Measurements from ENCODE around the gene SPTBN1.

DNA sequence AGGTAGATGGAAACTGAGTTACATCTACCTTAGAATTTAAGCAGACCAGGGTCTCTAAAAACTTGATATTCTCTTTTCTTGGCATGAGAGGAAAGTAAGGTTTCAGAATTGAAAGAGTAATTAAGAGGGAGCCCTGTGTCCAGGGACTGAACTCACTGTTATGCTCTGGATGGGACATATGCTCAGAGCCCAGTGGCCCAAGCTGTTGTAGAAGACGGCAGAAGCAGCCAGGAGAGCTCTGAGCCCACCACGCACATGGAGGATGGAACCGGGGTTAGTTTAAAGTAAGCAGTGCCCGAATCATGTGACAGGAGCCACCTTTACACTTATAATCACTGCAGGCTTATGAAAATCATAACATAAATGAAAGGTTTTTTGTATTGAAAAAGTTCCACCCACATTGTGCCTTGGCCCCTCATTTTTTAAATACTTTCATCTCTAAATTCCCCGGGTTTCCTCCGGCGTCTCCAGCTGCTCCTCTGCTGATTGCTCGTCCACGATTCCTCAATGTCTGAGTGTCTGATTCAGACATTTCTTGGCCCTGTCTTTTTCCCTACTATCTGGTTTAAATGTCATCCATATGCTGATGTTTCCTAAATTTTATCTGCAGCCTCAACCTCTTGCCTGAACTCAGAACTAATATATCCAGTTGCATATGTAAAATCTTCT is 36.1 kb upstream of the SPTBN1 start:
- TF ChIP-seq, protein P1, sequence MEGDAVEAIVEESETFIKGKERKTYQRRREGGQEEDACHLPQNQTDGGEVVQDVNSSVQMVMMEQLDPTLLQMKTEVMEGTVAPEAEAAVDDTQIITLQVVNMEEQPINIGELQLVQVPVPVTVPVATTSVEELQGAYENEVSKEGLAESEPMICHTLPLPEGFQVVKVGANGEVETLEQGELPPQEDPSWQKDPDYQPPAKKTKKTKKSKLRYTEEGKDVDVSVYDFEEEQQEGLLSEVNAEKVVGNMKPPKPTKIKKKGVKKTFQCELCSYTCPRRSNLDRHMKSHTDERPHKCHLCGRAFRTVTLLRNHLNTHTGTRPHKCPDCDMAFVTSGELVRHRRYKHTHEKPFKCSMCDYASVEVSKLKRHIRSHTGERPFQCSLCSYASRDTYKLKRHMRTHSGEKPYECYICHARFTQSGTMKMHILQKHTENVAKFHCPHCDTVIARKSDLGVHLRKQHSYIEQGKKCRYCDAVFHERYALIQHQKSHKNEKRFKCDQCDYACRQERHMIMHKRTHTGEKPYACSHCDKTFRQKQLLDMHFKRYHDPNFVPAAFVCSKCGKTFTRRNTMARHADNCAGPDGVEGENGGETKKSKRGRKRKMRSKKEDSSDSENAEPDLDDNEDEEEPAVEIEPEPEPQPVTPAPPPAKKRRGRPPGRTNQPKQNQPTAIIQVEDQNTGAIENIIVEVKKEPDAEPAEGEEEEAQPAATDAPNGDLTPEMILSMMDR (conservative IDR thresholded peaks at IDR 0.05; ENCODE audit: low read depth, low read length): no peak
- TF ChIP-seq EZH2 (IDR thresholded peaks at IDR 0.05; ENCODE audit: borderline replicate concordance, low read depth, low read length, poor library complexity, severe bottlenecking): no peak

Measured in A673 (cell line).